GM23338 (cell line): Measurements from ENCODE around the gene PDE4B. TPM values are rescaled to one million over a fixed set of nuclear protein-coding genes. Genes with fewer than 3 reads are reported as not detected.

Experiments
- ATAC-seq: fragments of 200-7000 bp; cut with Tn5 transposase; 3 replicates; pipeline ENCODE4 v1.9.1; 2020
- DNase-seq: peaks from one replicate; pipeline ENCODE4 v3.0.0-alpha.2; 2015; ENCODE audit warnings: low spot score
- H2AFZ ChIP-seq: fragments of 200-600 bp; sonication (generic); 2 replicates; pipeline ENCODE4 v1.8.0; 2016; ENCODE audit warnings: antibody characterized with exemption, mild to moderate bottlenecking, moderate library complexity
- H3F3A ChIP-seq: fragments of 200-600 bp; sonication (generic); replicated peaks from 2 replicates; pipeline ENCODE4 v1.8.0; 2017; ENCODE audit warnings: antibody characterized with exemption, mixed run types, low read depth
- H3K27ac ChIP-seq: fragments of 200-600 bp; sonication (generic); 2 replicates; pipeline ENCODE4 v1.6.1; 2016; ENCODE audit warnings: low read depth
- H3K27me3 ChIP-seq: fragments of 200-600 bp; sonication (generic); 2 replicates; pipeline ENCODE4 v1.8.0; 2016; ENCODE audit warnings: mild to moderate bottlenecking, mixed run types, moderate library complexity; ENCODE audit not compliant: insufficient read depth
- H3K36me3 ChIP-seq: fragments of 200-600 bp; sonication (generic); 2 replicates; pipeline ENCODE4 v1.8.0; 2016; ENCODE audit warnings: mild to moderate bottlenecking; ENCODE audit not compliant: insufficient read depth
- H3K4me1 ChIP-seq: fragments of 200-600 bp; sonication (generic); 2 replicates; pipeline ENCODE4 v1.8.0; 2016; ENCODE audit warnings: mild to moderate bottlenecking, moderate library complexity; ENCODE audit not compliant: insufficient read depth
- H3K4me2 ChIP-seq: fragments of 200-600 bp; sonication (generic); 2 replicates; pipeline ENCODE4 v1.7.1; 2017; ENCODE audit warnings: mixed run types
- H3K4me3 ChIP-seq: fragments of 200-600 bp; sonication (generic); 2 replicates; pipeline ENCODE4 v1.6.1; 2016; ENCODE audit warnings: mixed run types
- H3K79me2 ChIP-seq: fragments of 200-600 bp; sonication (generic); replicated peaks from 2 replicates; pipeline ENCODE4 v1.8.0; 2017; ENCODE audit warnings: mild to moderate bottlenecking; ENCODE audit not compliant: insufficient read depth
- H3K9me2 ChIP-seq: fragments of 200-600 bp; sonication (generic); 2 replicates; pipeline ENCODE4 v1.8.0; 2017; ENCODE audit not compliant: insufficient read depth
- H4K20me1 ChIP-seq: fragments of 200-600 bp; sonication (generic); replicated peaks from 2 replicates; pipeline ENCODE4 v1.8.0; 2017; ENCODE audit warnings: mild to moderate bottlenecking; ENCODE audit not compliant: insufficient read depth
- H3K27ac Mint-ChIP-seq: 2 replicates; pipeline ENCODE4 v1.8.0; 2020; ENCODE audit warnings: inconsistent platforms, mild to moderate bottlenecking, moderate library complexity, mixed read lengths
- H3K27me3 Mint-ChIP-seq: 3 replicates; pipeline ENCODE4 v1.8.0; 2022; ENCODE audit warnings: low read depth, mild to moderate bottlenecking, moderate library complexity, mixed read lengths, inconsistent platforms; ENCODE audit not compliant: insufficient read depth, poor library complexity
- H3K36me3 Mint-ChIP-seq: 3 replicates; pipeline ENCODE4 v1.8.0; 2021; ENCODE audit warnings: low read depth, mild to moderate bottlenecking, inconsistent platforms, moderate library complexity, mixed read lengths
- H3K4me1 Mint-ChIP-seq: 3 replicates; pipeline ENCODE4 v1.8.0; 2020; ENCODE audit warnings: mild to moderate bottlenecking, inconsistent platforms, mixed read lengths
- H3K4me3 Mint-ChIP-seq: 3 replicates; pipeline ENCODE4 v1.8.0; 2021; ENCODE audit warnings: moderate library complexity, mild to moderate bottlenecking, inconsistent platforms, mixed read lengths
- H3K9me3 Mint-ChIP-seq: 3 replicates; pipeline ENCODE4 v1.8.0; 2020; ENCODE audit warnings: moderate library complexity, mild to moderate bottlenecking, inconsistent platforms, mixed read lengths
- CREB1 ChIP-seq: fragments of 250-450 bp; sonication (Bioruptor Pico); IDR thresholded peaks from 2 replicates; pipeline ENCODE4 v1.5.0; 2020; ENCODE audit warnings: low read depth, mild to moderate bottlenecking, moderate library complexity
- EZH2 ChIP-seq: fragments of 200-600 bp; sonication (generic); IDR thresholded peaks from one replicate; pipeline ENCODE4 v1.8.0; 2017; ENCODE audit warnings: antibody characterized with exemption, mild to moderate bottlenecking, low read depth; ENCODE audit not compliant: unreplicated experiment
- NANOG ChIP-seq: IDR thresholded peaks from 2 replicates; pipeline ENCODE4 v1.6.1; 2016; ENCODE audit warnings: antibody characterized with exemption, borderline replicate concordance
- POLR2AphosphoS5 ChIP-seq: IDR thresholded peaks from 2 replicates; pipeline ENCODE4 v1.6.1; 2016; ENCODE audit warnings: antibody characterized with exemption, low read depth
- ZNF114 ChIP-seq: fragments of 250-450 bp; sonication (Bioruptor Pico); IDR thresholded peaks from 2 replicates; pipeline ENCODE4 v1.5.0; 2020; ENCODE audit warnings: mild to moderate bottlenecking, moderate library complexity
- ZNF331 ChIP-seq: fragments of 250-450 bp; sonication (Bioruptor Pico); IDR thresholded peaks from 2 replicates; pipeline ENCODE4 v1.5.0; 2020; ENCODE audit warnings: low read depth, mild to moderate bottlenecking, moderate library complexity
- polyA plus RNA-seq: library from polyadenylated mRNA; unstranded; fragments of >200 nt; fragmentation: Nextera tagmentation; extraction: Ambion mirVana; gene quantifications from 2 replicates; pipeline ENCODE4 v1.2.1, GENCODE V29; 2016
- total RNA-seq: library from RNA; depleted of rRNA; stranded (reverse); fragments of >200 nt; shearing (Covaris generic); gene quantifications from 2 replicates; pipeline ENCODE4 v1.2.3, GENCODE V29; 2014
- TF ChIP-seq, protein P1 (sequence below): IDR thresholded peaks from 2 replicates; pipeline ENCODE4 v1.6.1; 2016; ENCODE audit warnings: antibody characterized with exemption
- TF ChIP-seq, protein P2 (sequence below): fragments of 250-450 bp; sonication (Bioruptor Pico); IDR thresholded peaks from 2 replicates; pipeline ENCODE4 v1.5.0; 2020; ENCODE audit warnings: mild to moderate bottlenecking, moderate library complexity
- TF ChIP-seq, protein P3 (sequence below): IDR thresholded peaks from one replicate; pipeline ENCODE4 v1.6.1; 2018; ENCODE audit warnings: antibody characterized with exemption; ENCODE audit not compliant: unreplicated experiment

Gene PDE4B
- total and polyA plus RNA-seq, 2 experiments from 2014 or later, result 14.0 to 25.6 TPM

DNA sequence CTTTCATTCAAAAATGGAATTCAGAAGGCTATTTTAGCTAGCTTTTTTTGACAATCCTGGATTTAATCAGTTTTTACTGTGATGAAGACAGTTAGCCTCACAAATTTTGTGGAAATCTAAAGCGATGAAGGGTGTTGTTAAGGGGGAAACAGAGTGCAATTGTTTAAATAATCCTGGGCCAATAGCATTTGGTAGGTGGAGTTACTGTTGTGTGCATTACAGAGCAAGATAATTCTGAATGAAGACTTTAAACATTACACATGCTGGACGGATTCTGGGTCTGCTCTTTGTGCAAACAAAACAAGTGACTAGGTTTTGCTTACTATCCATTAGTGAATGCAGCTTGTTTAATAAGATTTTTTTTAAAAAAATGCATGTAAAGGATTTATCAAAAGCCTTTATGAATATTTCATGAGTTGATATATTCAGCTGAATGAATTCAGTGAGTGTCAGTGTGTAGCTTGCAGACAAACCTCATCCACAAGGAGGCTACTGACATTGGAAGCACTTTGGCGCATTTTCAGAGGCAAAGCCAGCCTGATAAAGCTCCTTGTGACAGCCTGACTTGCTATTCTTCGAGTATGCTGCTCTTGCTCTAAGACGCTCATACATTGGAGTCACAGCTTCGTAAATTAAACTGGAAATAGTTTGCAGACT is 199.6 kb downstream of the PDE4B start (continued):
- TF ChIP-seq ZNF114 (CRISPR knock-in tag) (no peak), POLR2AphosphoS5 (no peak)

DNA sequence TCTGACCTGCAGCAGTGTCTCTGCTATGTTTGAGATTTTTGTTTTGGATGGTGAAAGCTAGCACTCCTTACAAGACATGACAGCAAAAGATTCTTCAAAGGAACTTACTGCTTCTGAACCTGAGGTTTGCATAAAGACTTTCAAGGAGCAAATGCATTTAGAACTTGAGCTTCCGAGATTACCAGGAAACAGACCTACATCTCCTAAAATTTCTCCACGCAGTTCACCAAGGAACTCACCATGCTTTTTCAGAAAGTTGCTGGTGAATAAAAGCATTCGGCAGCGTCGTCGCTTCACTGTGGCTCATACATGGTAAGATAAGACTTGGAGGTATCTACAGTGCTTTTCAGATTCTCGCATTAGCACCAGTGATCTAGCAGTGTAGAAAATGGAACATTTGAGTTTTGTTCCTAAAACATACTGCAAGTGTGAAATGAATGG is 200.2 kb downstream of the PDE4B start:
- no peak for DNase-seq
- no peaks in the 10 kb centered on the region for H4K20me1 ChIP-seq
- no peak for TF ChIP-seq NANOG
- no peak overlapping the region for H3K27ac Mint-ChIP-seq
- H3F3A ChIP-seq, result no peaks in the 10 kb centered on the region
- no peaks in the 10 kb centered on the region for H3K79me2 ChIP-seq
- H3K27ac ChIP-seq, result no peak overlapping the region
- H3K4me2 ChIP-seq, result no peak overlapping the region
- H3K9me3 Mint-ChIP-seq, result no peaks in the 10 kb centered on the region
- H3K4me1 ChIP-seq, result no peaks in the 10 kb centered on the region
- no peaks in the 10 kb centered on the region for H3K4me1 Mint-ChIP-seq
- no peaks in the 10 kb centered on the region for H3K9me2 ChIP-seq
- no peaks in the 10 kb centered on the region for H3K36me3 ChIP-seq
- no peak overlapping the region for H3K4me3 Mint-ChIP-seq
- ATAC-seq, result no peak
- no peak overlapping the region for H3K4me3 ChIP-seq
- H3K36me3 Mint-ChIP-seq, result no peaks in the 10 kb centered on the region
- H3K27me3 Mint-ChIP-seq, result peaks cover 4% of the 10 kb centered on the region
- peak overlapping the region; percentile 9; the same call in 1 of the 2 replicates for H2AFZ ChIP-seq
- no peaks in the 10 kb centered on the region for H3K27me3 ChIP-seq

DNA sequence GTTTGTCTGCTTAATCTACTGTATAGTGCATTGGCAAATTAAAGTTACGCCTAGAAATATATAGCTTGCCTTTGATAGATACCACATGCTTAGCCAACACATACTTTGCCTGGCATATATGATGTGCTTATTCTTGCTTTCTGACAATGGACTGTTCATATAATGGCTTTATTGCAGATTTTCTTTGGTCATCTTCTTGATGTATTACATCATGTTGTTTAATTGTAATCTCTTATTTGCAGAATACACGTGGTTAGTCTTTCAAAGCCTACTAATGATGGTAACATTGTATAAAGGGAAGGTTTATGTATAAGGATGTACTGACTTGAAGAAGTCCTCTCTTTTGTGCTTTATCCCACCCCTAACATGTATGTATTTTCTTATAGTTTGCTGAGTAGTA is 201.5 kb downstream of the PDE4B start:
- Histone ChIP-seq H3K4me1 (no peaks in the 10 kb centered on the region), H3K36me3 (no peaks in the 10 kb centered on the region), H3K79me2 (no peaks in the 10 kb centered on the region), H3F3A (no peaks in the 10 kb centered on the region), H3K27ac (no peak overlapping the region), H4K20me1 (no peaks in the 10 kb centered on the region), H3K9me2 (no peaks in the 10 kb centered on the region), H2AFZ (no peak overlapping the region), H3K4me3 (no peak overlapping the region), H3K4me2 (no peak overlapping the region), H3K27me3 (no peaks in the 10 kb centered on the region)
- no peak for ATAC-seq
- H3K36me3 Mint-ChIP-seq, result no peaks in the 10 kb centered on the region
- no peaks in the 10 kb centered on the region for H3K4me1 Mint-ChIP-seq
- no peaks in the 10 kb centered on the region for H3K9me3 Mint-ChIP-seq
- no peak for TF ChIP-seq ZNF331 (CRISPR knock-in tag)
- TF ChIP-seq, protein P1, sequence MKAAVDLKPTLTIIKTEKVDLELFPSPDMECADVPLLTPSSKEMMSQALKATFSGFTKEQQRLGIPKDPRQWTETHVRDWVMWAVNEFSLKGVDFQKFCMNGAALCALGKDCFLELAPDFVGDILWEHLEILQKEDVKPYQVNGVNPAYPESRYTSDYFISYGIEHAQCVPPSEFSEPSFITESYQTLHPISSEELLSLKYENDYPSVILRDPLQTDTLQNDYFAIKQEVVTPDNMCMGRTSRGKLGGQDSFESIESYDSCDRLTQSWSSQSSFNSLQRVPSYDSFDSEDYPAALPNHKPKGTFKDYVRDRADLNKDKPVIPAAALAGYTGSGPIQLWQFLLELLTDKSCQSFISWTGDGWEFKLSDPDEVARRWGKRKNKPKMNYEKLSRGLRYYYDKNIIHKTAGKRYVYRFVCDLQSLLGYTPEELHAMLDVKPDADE, result no peak
- TF ChIP-seq, protein P2, sequence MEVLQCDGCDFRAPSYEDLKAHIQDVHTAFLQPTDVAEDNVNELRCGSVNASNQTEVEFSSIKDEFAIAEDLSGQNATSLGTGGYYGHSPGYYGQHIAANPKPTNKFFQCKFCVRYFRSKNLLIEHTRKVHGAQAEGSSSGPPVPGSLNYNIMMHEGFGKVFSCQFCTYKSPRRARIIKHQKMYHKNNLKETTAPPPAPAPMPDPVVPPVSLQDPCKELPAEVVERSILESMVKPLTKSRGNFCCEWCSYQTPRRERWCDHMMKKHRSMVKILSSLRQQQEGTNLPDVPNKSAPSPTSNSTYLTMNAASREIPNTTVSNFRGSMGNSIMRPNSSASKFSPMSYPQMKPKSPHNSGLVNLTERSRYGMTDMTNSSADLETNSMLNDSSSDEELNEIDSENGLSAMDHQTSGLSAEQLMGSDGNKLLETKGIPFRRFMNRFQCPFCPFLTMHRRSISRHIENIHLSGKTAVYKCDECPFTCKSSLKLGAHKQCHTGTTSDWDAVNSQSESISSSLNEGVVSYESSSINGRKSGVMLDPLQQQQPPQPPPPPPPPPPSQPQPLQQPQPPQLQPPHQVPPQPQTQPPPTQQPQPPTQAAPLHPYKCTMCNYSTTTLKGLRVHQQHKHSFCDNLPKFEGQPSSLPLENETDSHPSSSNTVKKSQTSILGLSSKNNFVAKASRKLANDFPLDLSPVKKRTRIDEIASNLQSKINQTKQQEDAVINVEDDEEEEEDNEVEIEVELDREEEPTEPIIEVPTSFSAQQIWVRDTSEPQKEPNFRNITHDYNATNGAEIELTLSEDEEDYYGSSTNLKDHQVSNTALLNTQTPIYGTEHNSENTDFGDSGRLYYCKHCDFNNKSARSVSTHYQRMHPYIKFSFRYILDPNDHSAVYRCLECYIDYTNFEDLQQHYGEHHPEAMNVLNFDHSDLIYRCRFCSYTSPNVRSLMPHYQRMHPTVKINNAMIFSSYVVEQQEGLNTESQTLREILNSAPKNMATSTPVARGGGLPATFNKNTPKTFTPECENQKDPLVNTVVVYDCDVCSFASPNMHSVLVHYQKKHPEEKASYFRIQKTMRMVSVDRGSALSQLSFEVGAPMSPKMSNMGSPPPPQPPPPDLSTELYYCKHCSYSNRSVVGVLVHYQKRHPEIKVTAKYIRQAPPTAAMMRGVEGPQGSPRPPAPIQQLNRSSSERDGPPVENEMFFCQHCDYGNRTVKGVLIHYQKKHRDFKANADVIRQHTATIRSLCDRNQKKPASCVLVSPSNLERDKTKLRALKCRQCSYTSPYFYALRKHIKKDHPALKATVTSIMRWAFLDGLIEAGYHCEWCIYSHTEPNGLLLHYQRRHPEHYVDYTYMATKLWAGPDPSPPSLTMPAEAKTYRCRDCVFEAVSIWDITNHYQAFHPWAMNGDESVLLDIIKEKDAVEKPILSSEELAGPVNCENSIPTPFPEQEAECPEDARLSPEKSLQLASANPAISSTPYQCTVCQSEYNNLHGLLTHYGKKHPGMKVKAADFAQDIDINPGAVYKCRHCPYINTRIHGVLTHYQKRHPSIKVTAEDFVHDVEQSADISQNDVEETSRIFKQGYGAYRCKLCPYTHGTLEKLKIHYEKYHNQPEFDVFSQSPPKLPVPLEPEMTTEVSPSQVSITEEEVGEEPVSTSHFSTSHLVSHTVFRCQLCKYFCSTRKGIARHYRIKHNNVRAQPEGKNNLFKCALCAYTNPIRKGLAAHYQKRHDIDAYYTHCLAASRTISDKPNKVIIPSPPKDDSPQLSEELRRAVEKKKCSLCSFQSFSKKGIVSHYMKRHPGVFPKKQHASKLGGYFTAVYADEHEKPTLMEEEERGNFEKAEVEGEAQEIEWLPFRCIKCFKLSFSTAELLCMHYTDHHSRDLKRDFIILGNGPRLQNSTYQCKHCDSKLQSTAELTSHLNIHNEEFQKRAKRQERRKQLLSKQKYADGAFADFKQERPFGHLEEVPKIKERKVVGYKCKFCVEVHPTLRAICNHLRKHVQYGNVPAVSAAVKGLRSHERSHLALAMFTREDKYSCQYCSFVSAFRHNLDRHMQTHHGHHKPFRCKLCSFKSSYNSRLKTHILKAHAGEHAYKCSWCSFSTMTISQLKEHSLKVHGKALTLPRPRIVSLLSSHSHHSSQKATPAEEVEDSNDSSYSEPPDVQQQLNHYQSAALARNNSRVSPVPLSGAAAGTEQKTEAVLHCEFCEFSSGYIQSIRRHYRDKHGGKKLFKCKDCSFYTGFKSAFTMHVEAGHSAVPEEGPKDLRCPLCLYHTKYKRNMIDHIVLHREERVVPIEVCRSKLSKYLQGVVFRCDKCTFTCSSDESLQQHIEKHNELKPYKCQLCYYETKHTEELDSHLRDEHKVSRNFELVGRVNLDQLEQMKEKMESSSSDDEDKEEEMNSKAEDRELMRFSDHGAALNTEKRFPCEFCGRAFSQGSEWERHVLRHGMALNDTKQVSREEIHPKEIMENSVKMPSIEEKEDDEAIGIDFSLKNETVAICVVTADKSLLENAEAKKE, result no peak
- TF ChIP-seq CREB1 (CRISPR knock-in tag), result no peak
- TF ChIP-seq, protein P3, sequence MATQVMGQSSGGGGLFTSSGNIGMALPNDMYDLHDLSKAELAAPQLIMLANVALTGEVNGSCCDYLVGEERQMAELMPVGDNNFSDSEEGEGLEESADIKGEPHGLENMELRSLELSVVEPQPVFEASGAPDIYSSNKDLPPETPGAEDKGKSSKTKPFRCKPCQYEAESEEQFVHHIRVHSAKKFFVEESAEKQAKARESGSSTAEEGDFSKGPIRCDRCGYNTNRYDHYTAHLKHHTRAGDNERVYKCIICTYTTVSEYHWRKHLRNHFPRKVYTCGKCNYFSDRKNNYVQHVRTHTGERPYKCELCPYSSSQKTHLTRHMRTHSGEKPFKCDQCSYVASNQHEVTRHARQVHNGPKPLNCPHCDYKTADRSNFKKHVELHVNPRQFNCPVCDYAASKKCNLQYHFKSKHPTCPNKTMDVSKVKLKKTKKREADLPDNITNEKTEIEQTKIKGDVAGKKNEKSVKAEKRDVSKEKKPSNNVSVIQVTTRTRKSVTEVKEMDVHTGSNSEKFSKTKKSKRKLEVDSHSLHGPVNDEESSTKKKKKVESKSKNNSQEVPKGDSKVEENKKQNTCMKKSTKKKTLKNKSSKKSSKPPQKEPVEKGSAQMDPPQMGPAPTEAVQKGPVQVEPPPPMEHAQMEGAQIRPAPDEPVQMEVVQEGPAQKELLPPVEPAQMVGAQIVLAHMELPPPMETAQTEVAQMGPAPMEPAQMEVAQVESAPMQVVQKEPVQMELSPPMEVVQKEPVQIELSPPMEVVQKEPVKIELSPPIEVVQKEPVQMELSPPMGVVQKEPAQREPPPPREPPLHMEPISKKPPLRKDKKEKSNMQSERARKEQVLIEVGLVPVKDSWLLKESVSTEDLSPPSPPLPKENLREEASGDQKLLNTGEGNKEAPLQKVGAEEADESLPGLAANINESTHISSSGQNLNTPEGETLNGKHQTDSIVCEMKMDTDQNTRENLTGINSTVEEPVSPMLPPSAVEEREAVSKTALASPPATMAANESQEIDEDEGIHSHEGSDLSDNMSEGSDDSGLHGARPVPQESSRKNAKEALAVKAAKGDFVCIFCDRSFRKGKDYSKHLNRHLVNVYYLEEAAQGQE, result no peak
- no peak for TF ChIP-seq EZH2
- TF ChIP-seq ZNF114 (CRISPR knock-in tag), result no peak
- DNase-seq, result no peak
- no peak overlapping the region for H3K27ac Mint-ChIP-seq
- peaks cover 4% of the 10 kb centered on the region for H3K27me3 Mint-ChIP-seq
- H3K4me3 Mint-ChIP-seq, result no peak overlapping the region
